OCI-LY7 (cell line): ENCODE data around the gene TCF25. TPM values are rescaled to one million over a fixed set of nuclear protein-coding genes. Genes with fewer than 3 reads are reported as not detected.
"Not testable (repeated sequence)": the region's sequence is repeated elsewhere in the genome, so short reads cannot be mapped to it uniquely, and the experiment has no call there.

Source experiments
- BruUV-seq: library from RNA; stranded (reverse); fragments of 400-500 nt; replicated peaks from 2 replicates; lab custom pipeline; 2021; lab: Mats Ljungman, UMichigan
- CTCF ChIA-PET: fragments of 300-600 bp; sonication (Branson Sonifier 250); formaldehyde crosslinking; loops from one replicate; lab custom pipeline; 2022; ENCODE audit warnings: antibody characterized with exemption; ENCODE audit not compliant: unreplicated experiment; lab: Charles Lee
- POLR2A ChIA-PET: fragments of 300-600 bp; sonication (Branson Sonifier 250); formaldehyde crosslinking; loops from one replicate; lab custom pipeline; 2022; ENCODE audit warnings: antibody characterized with exemption; lab: Charles Lee
- DNase-seq: peaks from one replicate; pipeline ENCODE4 v3.0.0-alpha.2; 2015; ENCODE audit warnings: low spot score
- H2AFZ ChIP-seq: fragments of 200-600 bp; sonication (generic), shearing (Covaris generic); 2 replicates; pipeline ENCODE4 v1.6.1; 2014; ENCODE audit warnings: mild to moderate bottlenecking, antibody characterized with exemption, low read length, moderate library complexity
- H3K27ac ChIP-seq: fragments of 200-600 bp; sonication (generic); 2 replicates; pipeline ENCODE4 v1.5.1; 2014; ENCODE audit warnings: mixed run types, low read depth, mild to moderate bottlenecking, moderate library complexity, low read length, inconsistent platforms; ENCODE audit not compliant: poor library complexity, severe bottlenecking
- H3K36me3 ChIP-seq: fragments of 200-600 bp; sonication (generic); 2 replicates; pipeline ENCODE4 v1.6.1; 2014; ENCODE audit warnings: mild to moderate bottlenecking, antibody characterized with exemption, low read length, moderate library complexity, mixed read lengths; ENCODE audit not compliant: insufficient read depth
- H3K4me1 ChIP-seq: fragments of 200-600 bp; sonication (generic); 2 replicates; pipeline ENCODE4 v1.5.1; 2014; ENCODE audit warnings: mild to moderate bottlenecking, low read length; ENCODE audit not compliant: insufficient read depth, poor library complexity, severe bottlenecking
- H3K4me2 ChIP-seq: fragments of 200-600 bp; sonication (generic); 2 replicates; pipeline ENCODE4 v1.6.1; 2014; ENCODE audit warnings: mild to moderate bottlenecking, low read length
- H3K4me3 ChIP-seq: fragments of 200-600 bp; sonication (generic); 2 replicates; pipeline ENCODE4 v1.5.1; 2014; ENCODE audit warnings: mild to moderate bottlenecking, low read depth, low read length; ENCODE audit not compliant: poor library complexity, severe bottlenecking
- H3K79me2 ChIP-seq: fragments of 200-600 bp; sonication (generic); 2 replicates; pipeline ENCODE4 v1.6.1; 2016; ENCODE audit warnings: low read depth, mild to moderate bottlenecking, low read length, moderate library complexity, mixed read lengths; ENCODE audit not compliant: insufficient read depth
- H3K9me2 ChIP-seq: fragments of 200-600 bp; sonication (generic); 2 replicates; pipeline ENCODE4 v1.6.1; 2016; ENCODE audit warnings: mild to moderate bottlenecking, low read length, mixed read lengths; ENCODE audit not compliant: insufficient read depth
- H3K9me3 ChIP-seq: fragments of 200-600 bp; sonication (generic); 2 replicates; pipeline ENCODE4 v1.6.1; 2014; ENCODE audit warnings: mild to moderate bottlenecking, mixed run types, low read length, mixed read lengths
- H4K20me1 ChIP-seq: fragments of 200-600 bp; sonication (generic); 2 replicates; pipeline ENCODE4 v1.6.1; 2014; ENCODE audit warnings: mild to moderate bottlenecking, antibody characterized with exemption, low read length, moderate library complexity, mixed read lengths; ENCODE audit not compliant: insufficient read depth
- CTCF ChIP-seq: fragments of 200-600 bp; sonication (generic); conservative IDR thresholded peaks from 2 replicates; pipeline ENCODE4 v1.5.1; 2014; ENCODE audit warnings: mild to moderate bottlenecking, antibody characterized with exemption, low read length, moderate library complexity, mixed read lengths
- EZH2phosphoT487 ChIP-seq: fragments of 200-600 bp; sonication (generic); IDR thresholded peaks from 2 replicates; pipeline ENCODE4 v1.6.1; 2018; ENCODE audit warnings: low read depth, borderline replicate concordance, mild to moderate bottlenecking, mixed run types, antibody characterized with exemption, low read length, moderate library complexity, mixed read lengths
- intact Hi-C: fragments of 100-400 bp; cut with micrococcal nuclease; formaldehyde crosslinking; loops from one replicate; pipeline ENCODE4 v1.10.0; 2022; ENCODE audit not compliant: unreplicated experiment
- total RNA-seq, 2 experiments: library from RNA; depleted of rRNA in 1 of 2; stranded (reverse); fragments of >200 nt in 1 of 2; shearing (Covaris generic) in 1 of 2; gene quantifications; 2 replicates each; pipeline ENCODE4 v1.2.3, GENCODE V29; 2014 to 2022

The TCF25 gene
- total RNA-seq, 2 experiments from 2014 or later: 141 to 255 TPM

GRCh38 chr16:89925596-89926079 lies 52.2 kb downstream of the TCF25 start:
- peak overlapping the region; percentile 94 for H3K4me3 ChIP-seq
- BruUV-seq: no TSS peak
- intact Hi-C loops: loop anchor here (2.0 kb wide), 1 partner anchor 47 kb away; no protein-coding TSS in a partner anchor

DNA sequence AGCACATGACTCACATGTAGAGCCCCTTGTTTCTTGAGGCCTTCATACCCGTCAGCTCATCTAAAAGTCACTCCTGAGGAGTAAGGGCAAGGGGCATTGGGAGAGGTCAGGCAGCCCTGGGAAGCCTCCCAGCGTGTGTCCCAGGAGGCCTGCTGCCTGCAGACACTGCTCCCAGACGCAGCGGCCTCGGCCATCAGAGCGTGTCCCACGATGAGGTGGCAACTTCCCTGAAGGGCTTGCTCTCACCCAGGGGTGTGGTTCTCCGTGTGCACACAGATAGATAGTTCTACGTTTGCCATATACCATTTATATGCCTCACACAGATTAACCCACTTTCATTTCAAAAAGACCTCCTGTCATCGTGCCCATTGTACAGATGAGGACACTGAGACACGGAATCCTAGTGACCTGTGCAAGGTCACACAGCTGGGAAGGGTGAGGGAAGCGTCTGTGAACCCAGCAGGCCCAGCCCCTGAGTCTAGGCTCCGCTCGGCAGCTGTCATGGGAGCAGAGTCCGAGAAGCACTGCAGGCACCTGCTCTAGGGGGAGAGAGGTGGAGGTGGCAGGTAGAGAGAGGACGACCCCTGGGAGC lies 58.0 kb downstream of the TCF25 start:
- ChIA-PET CTCF (no interaction called here), POLR2A (no interaction called here)
- H4K20me1 ChIP-seq: peaks cover 6% of the 10 kb centered on the region; the same call in 1 of the 2 replicates
- H3K4me3 ChIP-seq: no peak overlapping the region
- no peaks in the 10 kb centered on the region for H3K9me2 ChIP-seq
- H3K27ac ChIP-seq: no peak overlapping the region
- peaks cover 92% of the 10 kb centered on the region for H3K36me3 ChIP-seq
- H3K4me2 ChIP-seq: no peak overlapping the region
- H2AFZ ChIP-seq: no peak overlapping the region
- H3K79me2 ChIP-seq: peaks cover 32% of the 10 kb centered on the region
- DNase-seq: no peak
- no peaks in the 10 kb centered on the region for H3K9me3 ChIP-seq
- H3K4me1 ChIP-seq: no peaks in the 10 kb centered on the region
- intact Hi-C loops: no loop called here
- TF ChIP-seq CTCF (no peak), EZH2phosphoT487 (no peak)
- BruUV-seq: no TSS peak

More at GRCh38 chr16:89925596-89926079, 52.2 kb downstream of the TCF25 start:
- peaks cover 61% of the 10 kb centered on the region for H3K79me2 ChIP-seq
- no peak for DNase-seq
- TF ChIP-seq CTCF (no peak), EZH2phosphoT487 (no peak)
- H3K9me2 ChIP-seq: no peaks in the 10 kb centered on the region
- peak overlapping the region; percentile 69 for H3K27ac ChIP-seq
- H2AFZ ChIP-seq: no peak overlapping the region
- H3K36me3 ChIP-seq: peaks cover 39% of the 10 kb centered on the region
- POLR2A ChIA-PET: interaction anchor here (1.0 to 1.8 kb wide), 5 partner anchors 17 to 131 kb away, joined by 3 to 11 read pairs (median 7); partner anchors contain the start of gene DEF8
- CTCF ChIA-PET: no interaction called here
- peak overlapping the region; percentile 89 for H3K4me2 ChIP-seq
- peaks cover 28% of the 10 kb centered on the region for H3K4me1 ChIP-seq
- no peaks in the 10 kb centered on the region for H3K9me3 ChIP-seq
- peaks cover 9% of the 10 kb centered on the region; the same call in 1 of the 2 replicates for H4K20me1 ChIP-seq

DNA sequence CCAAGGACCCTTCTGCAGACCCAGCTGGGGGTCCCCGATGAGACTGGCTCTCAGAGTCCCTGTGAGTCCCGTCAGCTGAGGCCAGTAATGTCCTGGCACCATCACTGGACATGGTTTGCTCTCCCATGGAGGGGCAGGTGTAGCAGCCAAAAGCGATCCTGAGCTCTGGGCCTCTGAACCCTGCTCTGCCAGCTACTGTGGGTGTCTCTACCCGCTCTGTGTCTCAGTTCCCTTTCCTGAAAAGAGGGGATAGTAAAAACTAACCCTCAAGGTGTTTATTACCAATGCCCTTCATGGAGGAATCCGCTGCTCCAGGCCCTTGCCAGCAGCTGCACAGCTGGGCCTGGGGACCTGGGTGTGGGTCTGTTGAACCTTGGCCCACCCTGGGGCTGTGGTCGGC lies 58.6 kb downstream of the TCF25 start:
- CTCF ChIA-PET: no interaction called here
- intact Hi-C loops: no loop called here
- Histone ChIP-seq H3K79me2 (peaks cover 26% of the 10 kb centered on the region), H3K4me3 (no peak overlapping the region), H4K20me1 (peaks cover 6% of the 10 kb centered on the region; the same call in 1 of the 2 replicates), H2AFZ (no peak overlapping the region), H3K4me1 (no peaks in the 10 kb centered on the region), H3K36me3 (peaks cover 95% of the 10 kb centered on the region), H3K9me3 (no peaks in the 10 kb centered on the region), H3K4me2 (no peak overlapping the region), H3K27ac (no peak overlapping the region), H3K9me2 (no peaks in the 10 kb centered on the region)
- DNase-seq: no peak
- TF ChIP-seq CTCF (no peak), EZH2phosphoT487 (no peak)
- BruUV-seq: no TSS peak
- POLR2A ChIA-PET: interaction anchor here (0.7 kb wide), 1 partner anchor 9 kb away, joined by 3 read pairs; the partner anchor contains the start of gene TUBB3

DNA sequence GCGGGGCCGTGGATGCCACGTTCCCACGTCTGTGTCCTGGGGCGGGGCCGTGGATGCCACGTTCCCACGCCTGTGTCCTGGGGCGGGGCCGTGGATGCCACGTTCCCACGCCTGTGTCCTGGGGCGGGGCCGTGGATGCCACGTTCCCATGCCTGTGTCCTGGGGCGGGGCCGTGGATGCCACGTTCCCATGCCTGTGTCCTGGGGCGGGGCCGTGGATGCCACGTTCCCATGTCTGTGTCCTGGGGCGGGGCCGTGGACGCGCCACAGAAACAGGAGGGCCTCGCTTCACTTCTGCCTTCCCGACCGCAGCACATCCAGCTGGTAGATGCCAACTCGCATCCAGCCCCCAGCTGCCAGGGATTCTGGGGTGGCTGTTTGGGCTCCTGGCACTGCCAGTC lies 60.6 kb downstream of the TCF25 start:
- intact Hi-C loops, H3K4me3 ChIP-seq, H3K9me2 ChIP-seq, CTCF ChIA-PET, H3K9me3 ChIP-seq, H4K20me1 ChIP-seq, H3K27ac ChIP-seq, H3K79me2 ChIP-seq, DNase-seq, H3K4me2 ChIP-seq, BruUV-seq, H3K4me1 ChIP-seq, H2AFZ ChIP-seq: not testable (repeated sequence)
- POLR2A ChIA-PET: interaction anchor here (0.5 to 0.8 kb wide), 3 partner anchors 8 to 121 kb away, joined by 3 to 4 read pairs (median 4); no protein-coding TSS in a partner anchor
- peaks cover 80% of the 10 kb centered on the region for H3K36me3 ChIP-seq
